ENCODE results near the gene PROK1. TPM values are rescaled to one million over a fixed set of nuclear protein-coding genes. Genes with fewer than 3 reads are reported as not detected.

PROK1 gene
- polyA plus RNA-seq, 1 of the 3 experiments (the other 2 are of a cell fraction) = not detected

DNA sequence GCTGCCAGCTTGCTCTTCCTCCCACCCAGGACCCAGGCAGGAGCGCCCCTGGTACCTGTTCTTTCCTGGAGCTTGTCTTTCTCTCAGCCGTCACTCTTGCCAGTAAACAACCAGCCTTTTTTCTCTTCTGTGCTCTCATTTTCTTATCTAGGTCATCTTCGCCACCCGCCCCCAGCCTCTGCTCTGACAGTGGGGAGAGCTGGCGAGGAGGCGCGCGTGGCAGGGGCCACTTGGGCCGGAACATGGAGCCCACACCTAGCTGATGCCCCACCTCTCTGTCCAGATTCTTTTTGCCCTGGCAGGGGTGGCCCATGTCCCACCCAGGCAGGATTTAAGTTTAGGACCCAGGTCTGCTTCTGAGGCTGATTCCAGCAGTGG is 32.3 kb downstream of the PROK1 start:
- Histone ChIP-seq H4K20me1 (ENCODE audit: insufficient read depth) (no peaks in the 10 kb centered on the region), H3K4me2 (no peak overlapping the region), H3K4me1 (ENCODE audit: control insufficient read depth in 1 of 2, insufficient read depth in 2 of 2, low read depth in 1 of 2, low read length in 1 of 2) (no peaks in the 10 kb centered on the region; a peak in 1 of 4 replicates), H3K9me2 (no peaks in the 10 kb centered on the region), H3K4me3 (ENCODE audit: low read depth in 2 of 2, low read length in 1 of 2) (no peak overlapping the region), H3K9me3 (no peaks in the 10 kb centered on the region), H3K27ac (ENCODE audit: low read depth in 2 of 2, low read length in 1 of 2) (no peak overlapping the region), H3K9ac (no peak overlapping the region), H2AFZ (ENCODE audit: low read depth) (no peak overlapping the region), H3K27me3 (ENCODE audit: insufficient read depth) (no peaks in the 10 kb centered on the region), H3K79me2 (ENCODE audit: insufficient read depth) (no peaks in the 10 kb centered on the region), H3K36me3 (replicated peaks in 1 of 2; ENCODE audit: control insufficient read depth in 1 of 2, insufficient read depth in 2 of 2, low read length in 1 of 2) (no peaks in the 10 kb centered on the region), H3F3A (replicated peaks; ENCODE audit: insufficient read depth) (no peaks in the 10 kb centered on the region)
- ChIA-PET CTCF (interaction anchor here (1.4 to 13.4 kb wide), 3 partner anchors 14 to 70 kb away, joined by 4 to 132 read pairs (median 16); no protein-coding TSS in a partner anchor), POLR2A (no interaction called here)
- DNase-seq = no peak
- WGBS (ENCODE audit: low lambda C conversion rate) = 72% methylated on average over 9 of the region's 9 CpGs
- TF ChIP-seq GABPA (IDR thresholded peaks at IDR 0.05; ENCODE audit: low read depth) (no peak), NFIC (IDR thresholded peaks at IDR 0.05; ENCODE audit: borderline replicate concordance) (no peak), SIN3A (IDR thresholded peaks at IDR 0.05; ENCODE audit: borderline replicate concordance, low read depth, low read length) (no peak), MEF2A (IDR thresholded peaks at IDR 0.05; ENCODE audit: borderline replicate concordance, low read depth) (no peak)
- TF ChIP-seq, protein P1, sequence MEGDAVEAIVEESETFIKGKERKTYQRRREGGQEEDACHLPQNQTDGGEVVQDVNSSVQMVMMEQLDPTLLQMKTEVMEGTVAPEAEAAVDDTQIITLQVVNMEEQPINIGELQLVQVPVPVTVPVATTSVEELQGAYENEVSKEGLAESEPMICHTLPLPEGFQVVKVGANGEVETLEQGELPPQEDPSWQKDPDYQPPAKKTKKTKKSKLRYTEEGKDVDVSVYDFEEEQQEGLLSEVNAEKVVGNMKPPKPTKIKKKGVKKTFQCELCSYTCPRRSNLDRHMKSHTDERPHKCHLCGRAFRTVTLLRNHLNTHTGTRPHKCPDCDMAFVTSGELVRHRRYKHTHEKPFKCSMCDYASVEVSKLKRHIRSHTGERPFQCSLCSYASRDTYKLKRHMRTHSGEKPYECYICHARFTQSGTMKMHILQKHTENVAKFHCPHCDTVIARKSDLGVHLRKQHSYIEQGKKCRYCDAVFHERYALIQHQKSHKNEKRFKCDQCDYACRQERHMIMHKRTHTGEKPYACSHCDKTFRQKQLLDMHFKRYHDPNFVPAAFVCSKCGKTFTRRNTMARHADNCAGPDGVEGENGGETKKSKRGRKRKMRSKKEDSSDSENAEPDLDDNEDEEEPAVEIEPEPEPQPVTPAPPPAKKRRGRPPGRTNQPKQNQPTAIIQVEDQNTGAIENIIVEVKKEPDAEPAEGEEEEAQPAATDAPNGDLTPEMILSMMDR (IDR thresholded peaks at IDR 0.05) = no peak

DNA sequence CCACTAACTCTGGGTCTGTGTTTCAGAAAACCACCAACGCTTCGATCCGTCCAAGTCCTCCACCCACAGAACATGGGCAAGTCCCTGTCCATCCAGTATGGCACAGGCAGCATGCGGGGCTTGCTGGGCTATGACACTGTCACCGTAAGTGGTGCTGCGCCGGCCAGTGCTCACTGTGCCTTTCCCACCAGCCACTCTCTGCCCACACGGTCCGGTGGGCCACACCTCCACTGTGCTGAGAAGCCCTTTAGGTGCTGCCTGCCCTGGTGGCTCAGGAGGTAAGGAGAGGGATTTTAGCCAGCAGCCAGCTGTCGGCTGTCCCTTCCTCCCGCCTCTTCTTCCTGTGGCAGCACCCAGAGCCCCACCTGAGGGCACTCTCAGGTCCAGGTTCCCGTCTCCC is 33.9 kb downstream of the PROK1 start:
- Histone ChIP-seq H3K4me2 (no peak overlapping the region), H3K4me3 (ENCODE audit: low read depth in 2 of 2, low read length in 1 of 2) (no peak overlapping the region), H2AFZ (ENCODE audit: low read depth) (no peak overlapping the region), H4K20me1 (ENCODE audit: insufficient read depth) (no peaks in the 10 kb centered on the region), H3K9me3 (no peaks in the 10 kb centered on the region), H3K9ac (no peak overlapping the region), H3K9me2 (no peaks in the 10 kb centered on the region), H3K4me1 (ENCODE audit: control insufficient read depth in 1 of 2, insufficient read depth in 2 of 2, low read depth in 1 of 2, low read length in 1 of 2) (no peaks in the 10 kb centered on the region; a peak in 1 of 4 replicates), H3F3A (replicated peaks; ENCODE audit: insufficient read depth) (no peaks in the 10 kb centered on the region), H3K27me3 (ENCODE audit: insufficient read depth) (no peaks in the 10 kb centered on the region), H3K27ac (ENCODE audit: low read depth in 2 of 2, low read length in 1 of 2) (no peak overlapping the region), H3K79me2 (ENCODE audit: insufficient read depth) (no peaks in the 10 kb centered on the region), H3K36me3 (replicated peaks in 1 of 2; ENCODE audit: control insufficient read depth in 1 of 2, insufficient read depth in 2 of 2, low read length in 1 of 2) (no peaks in the 10 kb centered on the region)
- TF ChIP-seq, protein P2, sequence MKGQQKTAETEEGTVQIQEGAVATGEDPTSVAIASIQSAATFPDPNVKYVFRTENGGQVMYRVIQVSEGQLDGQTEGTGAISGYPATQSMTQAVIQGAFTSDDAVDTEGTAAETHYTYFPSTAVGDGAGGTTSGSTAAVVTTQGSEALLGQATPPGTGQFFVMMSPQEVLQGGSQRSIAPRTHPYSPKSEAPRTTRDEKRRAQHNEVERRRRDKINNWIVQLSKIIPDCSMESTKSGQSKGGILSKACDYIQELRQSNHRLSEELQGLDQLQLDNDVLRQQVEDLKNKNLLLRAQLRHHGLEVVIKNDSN (IDR thresholded peaks at IDR 0.05; ENCODE audit: borderline replicate concordance, low read depth) = no peak
- TF ChIP-seq MEF2A (IDR thresholded peaks at IDR 0.05; ENCODE audit: borderline replicate concordance, low read depth) = no peak
- TF ChIP-seq, protein P1 (IDR thresholded peaks at IDR 0.05) = no peak
- no peak for TF ChIP-seq TAF1 (IDR thresholded peaks at IDR 0.05; ENCODE audit: borderline replicate concordance, low read depth, low read length)
- TF ChIP-seq TCF12 (IDR thresholded peaks at IDR 0.05) = no peak
- no peak for TF ChIP-seq POLR2AphosphoS5 (IDR thresholded peaks at IDR 0.05; ENCODE audit: low read depth, low read length)
- no peak for TF ChIP-seq EZH2phosphoT487 (IDR thresholded peaks at IDR 0.05; ENCODE audit: borderline replicate concordance, low read depth)
- CTCF ChIA-PET = interaction anchor here (1.3 to 13.4 kb wide), 3 partner anchors 13 to 172 kb away, joined by 4 to 132 read pairs (median 4); no protein-coding TSS in a partner anchor
- POLR2A ChIA-PET = no interaction called here
- WGBS (ENCODE audit: low lambda C conversion rate) = 87% methylated on average over 12 of the region's 12 CpGs
- DNase-seq = no peak
